Measurements from ENCODE around the gene RELN. TPM values are rescaled to one million over a fixed set of nuclear protein-coding genes. Genes with fewer than 3 reads are reported as not detected.

RELN gene
- total and polyA plus RNA-seq, 10 donors, result 0.03 to 7.6 (median 1.0) TPM

GRCh38 chr7:103958284-103958818, 31.1 kb downstream of the RELN start:
- Histone ChIP-seq H3K36me3 (no peaks in the 10 kb centered on the region), H3K4me1 (no peaks in the 10 kb centered on the region), H3K9me3 (no peaks in the 10 kb centered on the region), H3K4me3 (no peak overlapping the region), H3K27ac (no peak overlapping the region), H3K27me3 (replicated peaks in 1 of 7) (peaks cover 0 to 7% (median 0%) of the 10 kb centered on the region in 7 donors)
- 69 to 91% (median 85%) methylated on average over 1 of the region's 1 CpG for WGBS, 5 donors
- no peak for DNase-seq
- TF ChIP-seq POLR2AphosphoS5 (IDR thresholded peaks at IDR 0.05) (no peak), POLR2A (IDR thresholded peaks at IDR 0.05) (no peak), CTCF (IDR thresholded peaks at IDR 0.05 in 8 of 11, conservative IDR thresholded peaks at IDR 0.05 in 3 of 11) (no peak)
- intact Hi-C loops (cut with DNase I; ENCODE audit: low total_unique reads), result no loop called here

- Histone ChIP-seq H3K4me3 (no peak overlapping the region), H3K27ac (no peak overlapping the region), H3K36me3 (no peaks in the 10 kb centered on the region), H3K4me1 (no peaks in the 10 kb centered on the region), H3K9me3 (no peaks in the 10 kb centered on the region), H3K27me3 (replicated peaks in 1 of 7) (peaks cover 0 to 7% (median 0%) of the 10 kb centered on the region in 7 donors)
- WGBS, 5 donors, result 54 to 70% (median 59%) methylated on average over 2 of the region's 2 CpGs
- intact Hi-C loops (cut with DNase I; ENCODE audit: low total_unique reads), result no loop called here
- TF ChIP-seq POLR2AphosphoS5 (IDR thresholded peaks at IDR 0.05) (no peak), POLR2A (IDR thresholded peaks at IDR 0.05) (no peak), CTCF (IDR thresholded peaks at IDR 0.05 in 8 of 11, conservative IDR thresholded peaks at IDR 0.05 in 3 of 11) (no peak)
- DNase-seq, result no peak
Observed at GRCh38 chr7:103955985-103956384, 33.5 kb downstream of the RELN start.

GRCh38 chr7:103952408-103952807, 37.0 kb downstream of the RELN start:
- no peak for DNase-seq
- H3K27ac ChIP-seq, result no peak overlapping the region
- TF ChIP-seq POLR2AphosphoS5 (IDR thresholded peaks at IDR 0.05) (no peak), POLR2A (IDR thresholded peaks at IDR 0.05) (no peak), CTCF (IDR thresholded peaks at IDR 0.05 in 8 of 11, conservative IDR thresholded peaks at IDR 0.05 in 3 of 11) (no peak)
- no peaks in the 10 kb centered on the region for H3K36me3 ChIP-seq
- no peaks in the 10 kb centered on the region for H3K27me3 ChIP-seq (replicated peaks in 1 of 7)
- H3K4me1 ChIP-seq, result no peaks in the 10 kb centered on the region
- 40 to 65% (median 52%) methylated on average over 1 of the region's 1 CpG for WGBS, 5 donors
- intact Hi-C loops (cut with DNase I; ENCODE audit: low total_unique reads), result no loop called here
- H3K4me3 ChIP-seq, result no peak overlapping the region
- H3K9me3 ChIP-seq, result no peaks in the 10 kb centered on the region

- Histone ChIP-seq H3K27me3 (replicated peaks in 1 of 7) (no peaks in the 10 kb centered on the region), H3K36me3 (no peaks in the 10 kb centered on the region), H3K4me1 (no peaks in the 10 kb centered on the region), H3K27ac (no peak overlapping the region), H3K9me3 (no peaks in the 10 kb centered on the region), H3K4me3 (no peak overlapping the region)
- intact Hi-C loops (cut with DNase I; ENCODE audit: low total_unique reads), result no loop called here
- TF ChIP-seq POLR2A (IDR thresholded peaks at IDR 0.05) (no peak), CTCF (IDR thresholded peaks at IDR 0.05 in 8 of 11, conservative IDR thresholded peaks at IDR 0.05 in 3 of 11) (no peak), POLR2AphosphoS5 (IDR thresholded peaks at IDR 0.05) (no peak)
- DNase-seq, result no peak
- WGBS, 5 donors, result 75 to 84% (median 83%) methylated on average over 2 of the region's 2 CpGs
Observed at GRCh38 chr7:103951311-103951710, 38.1 kb downstream of the RELN start.

All from spleen (tissue), 11 donors.